ENCODE results near the gene FAM72C. TPM values are rescaled to one million over a fixed set of nuclear protein-coding genes. Genes with fewer than 3 reads are reported as not detected.
"Not testable (repeated sequence)": the region's sequence is repeated elsewhere in the genome, so short reads cannot be mapped to it uniquely, and the experiment has no call there.

FAM72C gene
- total and polyA plus RNA-seq, 2 of the 8 experiments (the other 6 are each of a cell fraction or from before 2014, with no cell fraction given), result 1.9 to 6.3 TPM

GRCh38 chr1:143936457-143937115, 35.2 kb downstream of the FAM72C start:
- H4K20me1 ChIP-seq (replicated peaks in 1 of 2; ENCODE audit: control insufficient read depth in 1 of 2, insufficient read depth in 2 of 2, low read length in 2 of 2); H3K79me1 ChIP-seq (ENCODE audit: low read depth, low read length); H2BK20ac ChIP-seq (ENCODE audit: low read length); H3K27me3 ChIP-seq (replicated peaks in 1 of 4; ENCODE audit: control insufficient read depth in 3 of 4, extremely low read depth in 1 of 4, insufficient read depth in 3 of 4, low read length in 3 of 4); CTCF ChIA-PET (ENCODE audit: partially characterized antibody); H2AFZ ChIP-seq (ENCODE audit: low read length); H3K27ac ChIP-seq (ENCODE audit: low read depth, low read length); H4K91ac ChIP-seq (replicated peaks; ENCODE audit: insufficient read length, low read length); H3K56ac ChIP-seq (replicated peaks; ENCODE audit: insufficient read length, low read depth, low read length); H3K4me2 ChIP-seq (ENCODE audit: insufficient read depth in 1 of 2, low read depth in 2 of 2, low read length in 2 of 2); H3K23me2 ChIP-seq (ENCODE audit: low read depth, low read length); H3K79me2 ChIP-seq (ENCODE audit: control insufficient read depth in 1 of 2, insufficient read depth in 2 of 2, low read length in 2 of 2); H3K4me1 ChIP-seq (replicated peaks in 1 of 4; ENCODE audit: control insufficient read depth in 3 of 4, insufficient read depth in 4 of 4, low read length in 3 of 4); H3K9ac ChIP-seq (replicated peaks in 1 of 4; ENCODE audit: extremely low read depth in 1 of 4, low read depth in 3 of 4, low read length in 3 of 4); H2BK5ac ChIP-seq (ENCODE audit: low read depth, low read length); H2BK120ac ChIP-seq (replicated peaks; ENCODE audit: low read depth, low read length); H3K4ac ChIP-seq (replicated peaks; ENCODE audit: insufficient read length, low read depth, low read length); H2AK5ac ChIP-seq (ENCODE audit: low read depth, low read length); H2BK12ac ChIP-seq (ENCODE audit: low read depth, low read length); DNase-seq (ENCODE audit: low read depth in 1 of 2, low spot score in 2 of 2); H4K8ac ChIP-seq (ENCODE audit: extremely low read depth, insufficient read depth, low read length); FAIRE-seq; H3K9me3 ChIP-seq (ENCODE audit: insufficient read depth in 2 of 2, low read depth in 1 of 2, low read length in 1 of 2); H3K4me3 ChIP-seq (ENCODE audit: extremely low read depth in 1 of 4, insufficient read depth in 2 of 4, low read depth in 3 of 4, low read length in 4 of 4); H3K23ac ChIP-seq (ENCODE audit: insufficient read length); H3K18ac ChIP-seq (ENCODE audit: extremely low read depth, low read length); H3K36me3 ChIP-seq (ENCODE audit: control insufficient read depth in 2 of 4, insufficient read depth in 4 of 4, low read length in 3 of 4); H3K14ac ChIP-seq (ENCODE audit: insufficient read length); H4K5ac ChIP-seq (ENCODE audit: insufficient read length, low read depth, low read length); H2BK15ac ChIP-seq (ENCODE audit: low read length); POLR2A ChIA-PET (ENCODE audit: partially characterized antibody): not testable (repeated sequence)
- WGBS, 2 experiments (ENCODE audit: extremely low coverage in 1 of 2, insufficient coverage in 1 of 2, insufficient read length in 1 of 2, insufficient replicate concordance in 2 of 2, low coverage in 1 of 2, low lambda C conversion rate in 2 of 2, missing lambda C conversion rate in 1 of 2), result 33% methylated on average over 2 of the region's 8 CpGs; no CpG with 5 or more reads in 1 of the 2 experiments

GRCh38 chr1:143919127-143919526, 52.7 kb downstream of the FAM72C start:
- H3K79me2 ChIP-seq (ENCODE audit: control insufficient read depth in 1 of 2, insufficient read depth in 2 of 2, low read length in 2 of 2); H2BK15ac ChIP-seq (ENCODE audit: low read length); H3K14ac ChIP-seq (ENCODE audit: insufficient read length); FAIRE-seq; H3K23ac ChIP-seq (ENCODE audit: insufficient read length); H4K20me1 ChIP-seq (replicated peaks in 1 of 2; ENCODE audit: control insufficient read depth in 1 of 2, insufficient read depth in 2 of 2, low read length in 2 of 2); H3K18ac ChIP-seq (ENCODE audit: extremely low read depth, low read length); H3K4ac ChIP-seq (replicated peaks; ENCODE audit: insufficient read length, low read depth, low read length); H2BK20ac ChIP-seq (ENCODE audit: low read length); H3K23me2 ChIP-seq (ENCODE audit: low read depth, low read length); H4K8ac ChIP-seq (ENCODE audit: extremely low read depth, insufficient read depth, low read length); H3K27ac ChIP-seq (ENCODE audit: low read depth, low read length); H3K27me3 ChIP-seq (replicated peaks in 1 of 4; ENCODE audit: control insufficient read depth in 3 of 4, extremely low read depth in 1 of 4, insufficient read depth in 3 of 4, low read length in 3 of 4); H2BK12ac ChIP-seq (ENCODE audit: low read depth, low read length); H2BK120ac ChIP-seq (replicated peaks; ENCODE audit: low read depth, low read length); H3K9me3 ChIP-seq (ENCODE audit: insufficient read depth in 2 of 2, low read depth in 1 of 2, low read length in 1 of 2); DNase-seq (ENCODE audit: low read depth in 1 of 2, low spot score in 2 of 2); H4K5ac ChIP-seq (ENCODE audit: insufficient read length, low read depth, low read length); H3K79me1 ChIP-seq (ENCODE audit: low read depth, low read length); H3K36me3 ChIP-seq (ENCODE audit: control insufficient read depth in 2 of 4, insufficient read depth in 4 of 4, low read length in 3 of 4); H3K4me2 ChIP-seq (ENCODE audit: insufficient read depth in 1 of 2, low read depth in 2 of 2, low read length in 2 of 2); H4K91ac ChIP-seq (replicated peaks; ENCODE audit: insufficient read length, low read length); H3K56ac ChIP-seq (replicated peaks; ENCODE audit: insufficient read length, low read depth, low read length); H3K9ac ChIP-seq (replicated peaks in 1 of 4; ENCODE audit: extremely low read depth in 1 of 4, low read depth in 3 of 4, low read length in 3 of 4); POLR2A ChIA-PET (ENCODE audit: partially characterized antibody); H3K4me1 ChIP-seq (replicated peaks in 1 of 4; ENCODE audit: control insufficient read depth in 3 of 4, insufficient read depth in 4 of 4, low read length in 3 of 4); H2BK5ac ChIP-seq (ENCODE audit: low read depth, low read length); H2AK5ac ChIP-seq (ENCODE audit: low read depth, low read length); H3K4me3 ChIP-seq (ENCODE audit: extremely low read depth in 1 of 4, insufficient read depth in 2 of 4, low read depth in 3 of 4, low read length in 4 of 4); CTCF ChIA-PET (ENCODE audit: partially characterized antibody); H2AFZ ChIP-seq (ENCODE audit: low read length): not testable (repeated sequence)
- no CpG with 5 or more reads among the region's 2 CpGs for WGBS, 2 experiments (ENCODE audit: extremely low coverage in 1 of 2, insufficient coverage in 1 of 2, insufficient read length in 1 of 2, insufficient replicate concordance in 2 of 2, low coverage in 1 of 2, low lambda C conversion rate in 2 of 2, missing lambda C conversion rate in 1 of 2)
